T-helper 2 cell treated with Interferon-gamma antibody and Interleukin-4, amounts not matched to agents 5 μg/mL and 100 μg/mL, for 36 hours (primary cell): ENCODE data around the gene NXPH4.
A peak's percentile ranks its signal among the peaks of the same experiment; 100 is the strongest.

ENCODE experiments used
- DNase-seq: peaks from one replicate; pipeline ENCODE4 v3.0.0; 2021; ENCODE audit warnings: low spot score
- H3K27ac Mint-ChIP-seq: one replicate; pipeline ENCODE4 v1.8.0; 2021; ENCODE audit warnings: mild to moderate bottlenecking, mixed read lengths
- H3K27me3 Mint-ChIP-seq: one replicate; pipeline ENCODE4 v1.8.0; 2021; ENCODE audit warnings: low read depth, mixed read lengths
- H3K36me3 Mint-ChIP-seq: one replicate; pipeline ENCODE4 v1.8.0; 2021; ENCODE audit warnings: low read depth, mixed read lengths
- H3K4me1 Mint-ChIP-seq: one replicate; pipeline ENCODE4 v1.8.0; 2021; ENCODE audit warnings: low read depth, mixed read lengths
- H3K4me3 Mint-ChIP-seq: one replicate; pipeline ENCODE4 v1.8.0; 2022; ENCODE audit warnings: mild to moderate bottlenecking, moderate library complexity, mixed read lengths
- H3K9me3 Mint-ChIP-seq: one replicate; pipeline ENCODE4 v1.8.0; 2021; ENCODE audit warnings: mixed read lengths

Gene NXPH4

DNA sequence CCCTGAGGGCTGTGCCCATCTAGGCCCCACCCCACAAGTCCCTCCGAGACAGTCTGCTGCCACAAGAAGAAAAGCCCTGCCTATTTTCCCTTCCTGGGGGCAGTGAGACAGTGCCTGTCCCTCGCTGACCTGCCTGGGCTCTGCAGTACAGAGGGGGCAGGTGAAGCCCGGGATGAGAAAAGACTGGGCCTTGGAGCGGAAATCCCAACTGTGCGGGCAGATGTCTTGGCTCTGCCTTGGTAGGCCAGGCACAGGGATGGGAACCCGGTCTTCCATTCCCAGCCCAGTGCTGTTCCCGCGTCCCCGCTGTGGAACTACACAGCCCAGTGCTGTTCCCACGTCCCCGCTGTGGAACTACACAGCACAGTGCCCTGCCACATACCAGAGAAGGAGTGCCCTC lies 12.8 kb upstream of the NXPH4 start:
- H3K27me3 Mint-ChIP-seq, result no peaks in the 10 kb centered on the region
- no peak overlapping the region for H3K27ac Mint-ChIP-seq
- no peak overlapping the region for H3K4me3 Mint-ChIP-seq
- no peaks in the 10 kb centered on the region for H3K36me3 Mint-ChIP-seq
- no peak for DNase-seq
- H3K4me1 Mint-ChIP-seq, result no peaks in the 10 kb centered on the region
- H3K9me3 Mint-ChIP-seq, result no peaks in the 10 kb centered on the region

DNA sequence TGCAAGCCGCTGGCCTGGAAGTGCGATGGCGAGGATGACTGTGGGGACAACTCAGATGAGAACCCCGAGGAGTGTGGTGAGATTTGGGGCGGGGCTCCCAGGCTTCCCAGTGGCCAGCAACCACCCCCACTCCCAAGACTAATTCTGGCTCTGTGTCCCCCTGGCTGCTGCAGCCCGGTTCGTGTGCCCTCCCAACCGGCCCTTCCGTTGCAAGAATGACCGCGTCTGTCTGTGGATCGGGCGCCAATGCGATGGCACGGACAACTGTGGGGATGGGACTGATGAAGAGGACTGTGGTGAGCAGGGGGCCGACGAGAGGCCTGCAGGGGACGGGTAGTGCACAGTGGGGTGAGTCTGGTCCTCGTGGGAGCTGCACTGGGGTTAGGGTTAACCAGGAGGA lies 12.1 kb upstream of the NXPH4 start:
- Mint-ChIP-seq H3K4me1 (no peaks in the 10 kb centered on the region), H3K9me3 (no peaks in the 10 kb centered on the region)

DNA sequence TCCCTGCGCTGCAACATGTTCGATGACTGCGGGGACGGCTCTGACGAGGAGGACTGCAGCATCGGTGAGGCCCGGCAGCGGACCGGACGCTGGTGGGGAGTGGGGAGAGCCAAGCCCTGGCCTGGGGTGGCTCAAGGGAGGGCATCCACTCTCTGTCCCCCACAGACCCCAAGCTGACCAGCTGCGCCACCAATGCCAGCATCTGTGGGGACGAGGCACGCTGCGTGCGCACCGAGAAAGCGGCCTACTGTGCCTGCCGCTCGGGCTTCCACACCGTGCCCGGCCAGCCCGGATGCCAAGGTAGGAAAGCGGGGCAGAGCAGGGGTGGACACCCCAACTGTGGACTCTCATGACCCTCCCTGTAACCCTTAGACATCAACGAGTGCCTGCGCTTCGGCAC lies 11.4 kb upstream of the NXPH4 start:
- H3K27ac Mint-ChIP-seq, result no peak overlapping the region
- no peaks in the 10 kb centered on the region for H3K36me3 Mint-ChIP-seq
- no peak for DNase-seq
- H3K4me3 Mint-ChIP-seq, result no peak overlapping the region
- no peaks in the 10 kb centered on the region for H3K27me3 Mint-ChIP-seq
- no peaks in the 10 kb centered on the region for H3K4me1 Mint-ChIP-seq
- no peaks in the 10 kb centered on the region for H3K9me3 Mint-ChIP-seq

More for the DNA sequence above, 12.1 kb upstream of the NXPH4 start:
- no peaks in the 10 kb centered on the region for H3K27me3 Mint-ChIP-seq
- DNase-seq, result no peak
- no peak overlapping the region for H3K27ac Mint-ChIP-seq
- H3K36me3 Mint-ChIP-seq, result no peaks in the 10 kb centered on the region
- no peak overlapping the region for H3K4me3 Mint-ChIP-seq

DNA sequence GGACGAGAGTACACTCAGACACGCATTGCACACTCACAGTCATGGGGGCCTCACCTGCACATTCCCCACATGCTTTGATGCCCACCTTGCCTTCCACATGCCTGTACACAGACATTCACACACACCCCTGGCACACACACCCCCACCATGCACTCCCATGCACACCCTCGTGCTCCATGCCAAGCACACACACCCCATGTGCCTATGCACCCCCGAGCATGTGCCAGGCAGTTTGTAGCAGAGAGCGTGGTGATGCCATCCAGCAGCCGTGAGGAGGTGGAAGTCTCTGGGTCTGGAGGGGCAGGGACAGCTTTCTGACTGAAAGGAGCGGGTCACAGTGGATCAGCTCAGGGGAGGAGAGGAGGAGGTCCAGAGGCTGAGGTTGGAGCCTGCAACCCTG lies 10.7 kb upstream of the NXPH4 start:
- no peaks in the 10 kb centered on the region for H3K27me3 Mint-ChIP-seq
- no peaks in the 10 kb centered on the region for H3K36me3 Mint-ChIP-seq

DNA sequence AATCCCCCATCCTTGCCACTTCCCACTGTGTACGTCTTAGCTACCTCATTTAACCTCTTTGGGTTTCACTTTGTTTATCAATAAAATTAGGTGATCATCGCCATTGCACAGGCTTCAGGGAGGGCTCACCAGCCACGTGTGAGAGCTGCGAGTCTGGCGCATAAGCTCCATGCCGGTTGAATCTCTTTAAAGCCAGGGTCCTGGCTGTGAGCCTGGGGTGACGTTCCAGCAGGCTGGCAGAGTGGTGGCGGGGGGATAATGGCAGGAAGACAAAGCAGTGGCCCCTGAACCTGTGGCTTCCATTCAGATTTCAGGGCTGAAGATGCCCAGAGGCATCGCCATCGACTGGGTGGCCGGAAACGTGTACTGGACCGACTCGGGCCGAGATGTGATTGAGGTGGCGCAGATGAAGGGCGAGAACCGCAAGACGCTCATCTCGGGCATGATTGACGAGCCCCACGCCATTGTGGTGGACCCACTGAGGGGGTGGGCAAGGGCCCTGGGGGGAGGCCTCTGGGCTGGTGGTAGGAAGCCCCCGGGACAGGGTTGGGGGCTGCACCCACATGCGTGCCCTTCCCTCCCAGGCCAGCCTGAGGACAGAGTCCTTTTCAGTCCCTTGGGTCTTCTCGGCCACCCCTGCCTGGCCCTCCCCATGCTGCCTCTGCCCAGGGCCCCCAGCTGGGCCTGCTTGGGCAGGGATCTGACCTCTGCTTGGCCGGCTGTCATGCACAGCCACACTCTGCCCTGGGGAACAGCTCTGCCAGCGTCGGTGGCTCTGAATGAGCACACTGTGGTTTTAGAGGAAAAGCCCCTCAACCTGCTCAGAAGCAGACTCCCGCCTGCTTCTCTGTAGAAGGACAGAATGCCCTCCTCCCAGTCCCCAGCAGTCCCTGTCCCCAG lies 8.6 kb upstream of the NXPH4 start:
- no peaks in the 10 kb centered on the region for H3K9me3 Mint-ChIP-seq
- no peak for DNase-seq
- no peak overlapping the region for H3K27ac Mint-ChIP-seq
- H3K36me3 Mint-ChIP-seq, result no peaks in the 10 kb centered on the region
- H3K27me3 Mint-ChIP-seq, result no peaks in the 10 kb centered on the region
- no peak overlapping the region for H3K4me3 Mint-ChIP-seq
- no peaks in the 10 kb centered on the region for H3K4me1 Mint-ChIP-seq

More for the DNA sequence above, 10.7 kb upstream of the NXPH4 start:
- DNase-seq, result no peak
- Mint-ChIP-seq H3K9me3 (no peaks in the 10 kb centered on the region), H3K4me1 (no peaks in the 10 kb centered on the region), H3K27ac (no peak overlapping the region), H3K4me3 (no peak overlapping the region)

DNA sequence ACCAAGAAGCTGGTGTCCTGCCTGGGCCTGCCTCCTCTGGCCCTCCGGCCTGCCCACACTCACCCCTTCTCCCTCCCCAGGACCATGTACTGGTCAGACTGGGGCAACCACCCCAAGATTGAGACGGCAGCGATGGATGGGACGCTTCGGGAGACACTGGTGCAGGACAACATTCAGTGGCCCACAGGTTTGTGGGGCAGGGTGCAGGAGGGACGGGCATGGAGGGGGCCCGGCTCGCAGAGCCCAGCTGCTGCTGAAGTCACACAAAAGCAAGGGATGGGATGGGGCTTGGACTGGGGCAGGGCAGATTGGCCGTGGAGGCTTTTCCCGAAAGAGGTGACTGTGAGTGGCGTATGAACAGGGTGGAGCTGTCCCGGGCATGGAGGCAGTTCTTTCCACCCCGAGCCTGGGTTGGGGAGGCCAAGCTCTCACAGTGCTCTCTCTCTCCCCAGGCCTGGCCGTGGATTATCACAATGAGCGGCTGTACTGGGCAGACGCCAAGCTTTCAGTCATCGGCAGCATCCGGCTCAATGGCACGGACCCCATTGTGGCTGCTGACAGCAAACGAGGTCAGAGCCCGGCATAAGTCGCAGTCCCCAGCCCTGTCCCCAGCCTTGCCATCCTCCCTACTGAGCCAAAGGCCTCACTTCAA lies 7.8 kb upstream of the NXPH4 start:
- Mint-ChIP-seq H3K4me3 (no peak overlapping the region), H3K27me3 (peaks cover 6% of the 10 kb centered on the region), H3K36me3 (no peaks in the 10 kb centered on the region), H3K27ac (no peak overlapping the region), H3K4me1 (peaks cover 6% of the 10 kb centered on the region), H3K9me3 (no peaks in the 10 kb centered on the region)
- no peak for DNase-seq

DNA sequence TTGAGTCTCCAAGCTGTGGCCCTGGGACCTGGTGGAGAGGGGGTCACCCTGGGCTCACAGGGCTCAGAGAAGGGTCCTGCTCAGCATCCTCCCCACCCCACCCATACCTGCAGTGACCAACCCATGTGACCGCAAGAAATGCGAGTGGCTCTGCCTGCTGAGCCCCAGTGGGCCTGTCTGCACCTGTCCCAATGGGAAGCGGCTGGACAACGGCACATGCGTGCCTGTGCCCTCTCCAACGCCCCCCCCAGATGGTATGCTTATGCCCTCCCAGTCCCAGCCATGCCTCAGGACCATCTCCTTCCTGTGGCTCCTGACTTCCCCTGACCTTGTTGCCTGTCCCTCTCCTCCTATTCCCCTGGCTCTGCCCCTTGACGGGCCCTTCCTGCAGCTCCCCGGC lies 6.7 kb upstream of the NXPH4 start:
- H3K9me3 Mint-ChIP-seq, result no peaks in the 10 kb centered on the region
- peaks cover 17% of the 10 kb centered on the region for H3K27me3 Mint-ChIP-seq
- H3K36me3 Mint-ChIP-seq, result no peaks in the 10 kb centered on the region
- no peak overlapping the region for H3K27ac Mint-ChIP-seq
- no peak for DNase-seq
- H3K4me3 Mint-ChIP-seq, result no peak overlapping the region
- H3K4me1 Mint-ChIP-seq, result peaks cover 16% of the 10 kb centered on the region

DNA sequence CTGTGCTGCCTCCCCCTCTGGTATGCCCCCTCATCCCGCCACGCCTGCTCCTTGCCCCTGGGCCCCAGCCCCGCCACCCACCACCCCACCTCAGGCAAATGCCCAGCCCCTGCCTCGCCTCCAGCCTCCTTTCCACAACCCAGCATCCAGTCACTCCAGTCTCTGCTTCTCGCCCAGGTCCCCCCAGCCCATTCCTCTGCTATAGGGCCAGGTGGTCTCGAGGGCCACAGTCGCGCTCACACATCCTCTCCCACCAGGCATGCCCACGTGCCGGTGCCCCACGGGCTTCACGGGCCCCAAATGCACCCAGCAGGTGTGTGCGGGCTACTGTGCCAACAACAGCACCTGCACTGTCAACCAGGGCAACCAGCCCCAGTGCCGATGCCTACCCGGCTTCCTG lies 6.1 kb upstream of the NXPH4 start:
- DNase-seq, result no peak
- Mint-ChIP-seq H3K4me3 (no peak overlapping the region), H3K4me1 (peaks cover 19% of the 10 kb centered on the region), H3K27ac (no peak overlapping the region), H3K36me3 (no peaks in the 10 kb centered on the region), H3K27me3 (peaks cover 23% of the 10 kb centered on the region), H3K9me3 (no peaks in the 10 kb centered on the region)

DNA sequence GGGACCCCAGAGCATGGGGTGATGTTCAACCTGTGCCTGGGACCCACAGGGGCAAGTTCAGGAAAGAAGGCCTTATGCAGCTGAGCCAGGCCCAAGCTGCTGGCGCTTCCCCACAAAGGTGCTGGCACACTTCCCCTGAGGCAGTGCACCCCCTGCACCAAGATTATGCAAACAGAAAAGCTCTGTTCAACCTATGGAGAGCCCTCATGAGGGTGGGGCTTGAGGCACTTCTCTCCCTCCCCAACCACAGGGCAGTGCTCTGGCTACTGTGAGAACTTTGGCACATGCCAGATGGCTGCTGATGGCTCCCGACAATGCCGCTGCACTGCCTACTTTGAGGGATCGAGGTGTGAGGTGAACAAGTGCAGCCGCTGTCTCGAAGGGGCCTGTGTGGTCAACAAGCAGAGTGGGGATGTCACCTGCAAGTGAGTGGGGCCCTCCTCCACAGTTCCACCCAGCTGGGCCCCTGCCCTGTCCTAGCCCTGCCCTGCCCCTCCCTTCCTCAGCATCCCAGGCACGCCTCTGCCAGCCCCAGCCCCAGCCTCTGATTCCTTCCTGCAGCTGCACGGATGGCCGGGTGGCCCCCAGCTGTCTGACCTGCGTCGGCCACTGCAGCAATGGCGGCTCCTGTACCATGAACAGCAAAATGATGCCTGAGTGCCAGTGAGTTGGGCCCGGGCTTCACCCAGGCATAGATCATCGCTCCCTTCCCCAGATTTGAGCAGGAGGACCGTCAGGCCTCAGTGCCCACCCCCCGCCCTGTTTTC lies 5.5 kb upstream of the NXPH4 start:
- peaks cover 24% of the 10 kb centered on the region for H3K4me1 Mint-ChIP-seq
- no peak for DNase-seq
- no peaks in the 10 kb centered on the region for H3K9me3 Mint-ChIP-seq
- H3K27me3 Mint-ChIP-seq, result peaks cover 29% of the 10 kb centered on the region
- no peaks in the 10 kb centered on the region for H3K36me3 Mint-ChIP-seq
- no peak overlapping the region for H3K27ac Mint-ChIP-seq
- H3K4me3 Mint-ChIP-seq, result no peak overlapping the region

DNA sequence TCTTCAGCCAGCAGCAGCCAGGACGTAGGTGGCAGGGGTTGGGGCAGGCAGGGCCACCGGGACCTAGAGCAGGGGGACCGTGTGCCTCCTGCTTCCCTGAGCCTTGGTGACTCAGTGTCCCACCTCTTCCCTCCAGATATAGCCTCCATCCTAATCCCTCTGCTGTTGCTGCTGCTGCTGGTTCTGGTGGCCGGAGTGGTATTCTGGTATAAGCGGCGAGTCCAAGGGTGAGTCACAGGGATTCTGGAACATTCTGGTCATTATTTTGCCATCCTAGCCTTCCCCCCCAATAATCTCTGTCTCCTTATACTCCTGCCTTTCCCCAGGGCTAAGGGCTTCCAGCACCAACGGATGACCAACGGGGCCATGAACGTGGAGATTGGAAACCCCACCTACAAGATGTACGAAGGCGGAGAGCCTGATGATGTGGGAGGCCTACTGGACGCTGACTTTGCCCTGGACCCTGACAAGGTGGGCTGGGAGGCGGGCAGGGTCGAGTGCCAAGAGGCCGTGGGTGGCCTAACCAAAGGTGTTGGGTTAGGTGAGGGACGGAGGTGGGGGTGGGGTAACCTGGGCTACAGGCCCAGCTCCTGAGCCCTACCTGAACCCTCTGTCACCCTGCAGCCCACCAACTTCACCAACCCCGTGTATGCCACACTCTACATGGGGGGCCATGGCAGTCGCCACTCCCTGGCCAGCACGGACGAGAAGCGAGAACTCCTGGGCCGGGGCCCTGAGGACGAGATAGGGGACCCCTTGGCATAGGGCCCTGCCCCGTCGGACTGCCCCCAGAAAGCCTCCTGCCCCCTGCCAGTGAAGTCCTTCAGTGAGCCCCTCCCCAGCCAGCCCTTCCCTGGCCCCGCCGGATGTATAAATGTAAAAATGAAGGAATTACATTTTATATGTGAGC lies 4.5 kb upstream of the NXPH4 start:
- no peaks in the 10 kb centered on the region for H3K36me3 Mint-ChIP-seq
- H3K27ac Mint-ChIP-seq, result no peak overlapping the region
- no peak overlapping the region for H3K4me3 Mint-ChIP-seq
- peaks cover 24% of the 10 kb centered on the region for H3K4me1 Mint-ChIP-seq
- DNase-seq, result no peak
- H3K9me3 Mint-ChIP-seq, result no peaks in the 10 kb centered on the region
- peaks cover 30% of the 10 kb centered on the region for H3K27me3 Mint-ChIP-seq

DNA sequence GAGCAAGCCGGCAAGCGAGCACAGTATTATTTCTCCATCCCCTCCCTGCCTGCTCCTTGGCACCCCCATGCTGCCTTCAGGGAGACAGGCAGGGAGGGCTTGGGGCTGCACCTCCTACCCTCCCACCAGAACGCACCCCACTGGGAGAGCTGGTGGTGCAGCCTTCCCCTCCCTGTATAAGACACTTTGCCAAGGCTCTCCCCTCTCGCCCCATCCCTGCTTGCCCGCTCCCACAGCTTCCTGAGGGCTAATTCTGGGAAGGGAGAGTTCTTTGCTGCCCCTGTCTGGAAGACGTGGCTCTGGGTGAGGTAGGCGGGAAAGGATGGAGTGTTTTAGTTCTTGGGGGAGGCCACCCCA lies 3.9 kb upstream of the NXPH4 start:
- no peak overlapping the region for H3K4me3 Mint-ChIP-seq

DNA sequence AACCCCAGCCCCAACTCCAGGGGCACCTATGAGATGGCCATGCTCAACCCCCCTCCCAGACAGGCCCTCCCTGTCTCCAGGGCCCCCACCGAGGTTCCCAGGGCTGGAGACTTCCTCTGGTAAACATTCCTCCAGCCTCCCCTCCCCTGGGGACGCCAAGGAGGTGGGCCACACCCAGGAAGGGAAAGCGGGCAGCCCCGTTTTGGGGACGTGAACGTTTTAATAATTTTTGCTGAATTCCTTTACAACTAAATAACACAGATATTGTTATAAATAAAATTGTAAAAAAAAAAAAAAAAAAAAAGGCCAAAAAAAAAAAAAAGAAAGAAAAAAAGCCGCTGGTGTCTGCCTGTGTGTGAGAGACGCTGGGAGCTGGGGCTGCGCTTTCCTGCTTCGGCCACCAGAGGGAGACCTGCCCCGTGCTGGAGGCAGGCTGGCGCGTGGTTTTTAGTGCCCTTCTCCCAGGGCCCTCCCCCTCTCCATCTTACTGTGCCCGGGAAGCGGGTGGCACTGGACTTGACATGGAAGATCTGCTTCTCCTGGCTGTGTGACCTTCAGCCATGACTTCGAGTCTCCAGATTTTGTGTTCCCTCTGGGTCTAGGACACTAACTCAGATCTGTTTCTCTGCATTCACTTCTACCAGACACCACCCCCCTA lies 3.4 kb upstream of the NXPH4 start:
- Mint-ChIP-seq H3K4me1 (peaks cover 29% of the 10 kb centered on the region), H3K4me3 (no peak overlapping the region), H3K27ac (no peak overlapping the region), H3K27me3 (peaks cover 41% of the 10 kb centered on the region), H3K36me3 (no peaks in the 10 kb centered on the region), H3K9me3 (no peaks in the 10 kb centered on the region)
- DNase-seq, result peak; percentile 74

More for the DNA sequence above, 3.9 kb upstream of the NXPH4 start:
- Mint-ChIP-seq H3K36me3 (no peaks in the 10 kb centered on the region), H3K9me3 (no peaks in the 10 kb centered on the region), H3K27ac (no peak overlapping the region), H3K27me3 (peaks cover 36% of the 10 kb centered on the region), H3K4me1 (peaks cover 29% of the 10 kb centered on the region)
- no peak for DNase-seq

DNA sequence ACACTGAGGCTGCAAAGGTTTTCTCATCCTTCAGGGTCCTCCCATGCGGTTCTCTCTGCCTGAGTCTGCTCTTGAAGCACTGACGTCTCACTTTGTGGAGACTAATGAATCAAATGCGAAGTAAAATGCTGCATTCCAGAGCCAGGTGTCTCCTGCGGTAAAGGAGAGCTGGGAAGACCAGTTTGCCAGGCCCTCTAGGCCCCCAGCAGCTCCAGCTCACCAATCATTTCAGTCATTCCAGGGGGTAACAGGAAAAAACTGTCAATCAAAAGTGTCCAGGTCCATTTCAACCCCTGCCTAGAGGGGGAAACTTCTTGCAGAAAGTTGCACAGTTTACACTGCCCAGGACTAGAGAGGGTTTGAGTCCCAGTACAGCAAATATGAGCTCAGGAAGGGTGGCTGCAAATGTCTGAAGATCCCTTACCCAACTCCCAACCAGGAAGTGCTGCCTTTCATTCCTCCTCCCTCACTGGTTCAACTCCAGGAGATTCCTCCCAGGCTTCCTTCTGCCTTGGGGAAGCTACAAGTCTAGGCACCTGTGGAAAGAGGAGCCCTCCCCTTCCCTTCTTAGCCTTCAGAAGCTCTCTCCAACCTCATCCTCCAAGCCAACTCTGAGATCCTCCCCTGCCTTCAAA lies 2.7 kb upstream of the NXPH4 start:
- Mint-ChIP-seq H3K9me3 (no peaks in the 10 kb centered on the region), H3K36me3 (no peaks in the 10 kb centered on the region), H3K27me3 (peaks cover 48% of the 10 kb centered on the region), H3K4me1 (peaks cover 29% of the 10 kb centered on the region), H3K4me3 (no peak overlapping the region), H3K27ac (no peak overlapping the region)
- DNase-seq, result no peak
